A673 (cell line): Measurements from ENCODE around the gene TRNP1. TPM values are rescaled to one million over a fixed set of nuclear protein-coding genes. Genes with fewer than 3 reads are reported as not detected.

Source experiments
- BruUV-seq: library from RNA; stranded (reverse); fragments of 400-500 nt; replicated peaks from 2 replicates; lab custom pipeline; 2021; lab: Mats Ljungman, UMichigan
- CTCF ChIA-PET: fragments of 300-600 bp; sonication (Branson Sonifier 250); formaldehyde crosslinking; loops from one replicate; lab custom pipeline; 2022; ENCODE audit warnings: antibody characterized with exemption; lab: Charles Lee
- POLR2A ChIA-PET: fragments of 300-600 bp; sonication (Branson Sonifier 250); formaldehyde crosslinking; loops from one replicate; lab custom pipeline; 2022; ENCODE audit warnings: antibody characterized with exemption; ENCODE audit not compliant: low non-redundant PET; lab: Charles Lee
- DNase-seq: peaks from one replicate; pipeline ENCODE4 v3.0.0-alpha.2; 2015; ENCODE audit warnings: low spot score
- H3K27ac ChIP-seq: fragments of 200-600 bp; sonication (generic); 2 replicates; pipeline ENCODE4 v1.5.1; 2016; ENCODE audit warnings: mixed run types, low read depth, mild to moderate bottlenecking, mixed read lengths, antibody characterized with exemption, low read length; ENCODE audit not compliant: poor library complexity, severe bottlenecking
- H3K27me3 ChIP-seq: fragments of 200-600 bp; sonication (generic); replicated peaks from 2 replicates; pipeline ENCODE4 v1.6.1; 2017; ENCODE audit warnings: mixed run types, low read depth, mild to moderate bottlenecking, mixed read lengths, antibody characterized with exemption, low read length; ENCODE audit not compliant: insufficient read depth, poor library complexity
- H3K36me3 ChIP-seq: fragments of 200-600 bp; sonication (generic); 2 replicates; pipeline ENCODE4 v1.6.1; 2016; ENCODE audit warnings: mixed run types, mild to moderate bottlenecking, mixed read lengths, antibody characterized with exemption, low read length; ENCODE audit not compliant: insufficient read depth, poor library complexity, severe bottlenecking
- H3K4me1 ChIP-seq: fragments of 200-600 bp; sonication (generic); 2 replicates; pipeline ENCODE4 v1.6.1; 2017; ENCODE audit warnings: mixed run types, mild to moderate bottlenecking, mixed read lengths, antibody characterized with exemption, low read length; ENCODE audit not compliant: insufficient read depth, poor library complexity, severe bottlenecking
- H3K4me3 ChIP-seq: fragments of 200-600 bp; sonication (generic); 2 replicates; pipeline ENCODE4 v1.5.1; 2016; ENCODE audit warnings: low read depth, mixed run types, mild to moderate bottlenecking, mixed read lengths, low read length; ENCODE audit not compliant: poor library complexity, severe bottlenecking
- H3K9me3 ChIP-seq: fragments of 200-600 bp; sonication (generic); 2 replicates; pipeline ENCODE4 v1.6.1; 2016; ENCODE audit warnings: mixed run types, low read depth, mild to moderate bottlenecking, mixed read lengths, antibody characterized with exemption, low read length; ENCODE audit not compliant: poor library complexity, severe bottlenecking
- EZH2 ChIP-seq: fragments of 200-600 bp; sonication (generic); IDR thresholded peaks from 2 replicates; pipeline ENCODE4 v1.6.1; 2017; ENCODE audit warnings: borderline replicate concordance, low read depth, mild to moderate bottlenecking, mixed read lengths, antibody characterized with exemption, low read length; ENCODE audit not compliant: poor library complexity, severe bottlenecking
- intact Hi-C: fragments of 100-400 bp; cut with micrococcal nuclease; formaldehyde crosslinking; loops from one replicate; pipeline ENCODE4 v1.10.0; 2022; ENCODE audit not compliant: unreplicated experiment
- total RNA-seq: library from RNA; stranded (reverse); gene quantifications from 2 replicates; pipeline ENCODE4 v1.2.3, GENCODE V29; 2021
- TF ChIP-seq, protein P1 (sequence below): fragments of 300-800, 200-600 bp; sonication (generic); conservative IDR thresholded peaks from 2 replicates; pipeline ENCODE4 v1.5.1; 2017; ENCODE audit warnings: low read depth, mild to moderate bottlenecking, antibody characterized with exemption, low read length, moderate library complexity, mixed read lengths

TRNP1 gene
- total RNA-seq, 1 experiment from 2014 or later, result 1.0 TPM

GRCh38 chr1:26996665-26997064 lies 3.2 kb downstream of the TRNP1 start:
- ChIA-PET CTCF (interaction anchor here (0.5 to 2.8 kb wide), 4 partner anchors 44 to 103 kb away, joined by 3 to 25 read pairs (median 8); no protein-coding TSS in a partner anchor), POLR2A (no interaction called here)
- H3K36me3 ChIP-seq, result no peaks in the 10 kb centered on the region
- BruUV-seq, result no TSS peak
- TF ChIP-seq EZH2, result no peak
- TF ChIP-seq, protein P1, sequence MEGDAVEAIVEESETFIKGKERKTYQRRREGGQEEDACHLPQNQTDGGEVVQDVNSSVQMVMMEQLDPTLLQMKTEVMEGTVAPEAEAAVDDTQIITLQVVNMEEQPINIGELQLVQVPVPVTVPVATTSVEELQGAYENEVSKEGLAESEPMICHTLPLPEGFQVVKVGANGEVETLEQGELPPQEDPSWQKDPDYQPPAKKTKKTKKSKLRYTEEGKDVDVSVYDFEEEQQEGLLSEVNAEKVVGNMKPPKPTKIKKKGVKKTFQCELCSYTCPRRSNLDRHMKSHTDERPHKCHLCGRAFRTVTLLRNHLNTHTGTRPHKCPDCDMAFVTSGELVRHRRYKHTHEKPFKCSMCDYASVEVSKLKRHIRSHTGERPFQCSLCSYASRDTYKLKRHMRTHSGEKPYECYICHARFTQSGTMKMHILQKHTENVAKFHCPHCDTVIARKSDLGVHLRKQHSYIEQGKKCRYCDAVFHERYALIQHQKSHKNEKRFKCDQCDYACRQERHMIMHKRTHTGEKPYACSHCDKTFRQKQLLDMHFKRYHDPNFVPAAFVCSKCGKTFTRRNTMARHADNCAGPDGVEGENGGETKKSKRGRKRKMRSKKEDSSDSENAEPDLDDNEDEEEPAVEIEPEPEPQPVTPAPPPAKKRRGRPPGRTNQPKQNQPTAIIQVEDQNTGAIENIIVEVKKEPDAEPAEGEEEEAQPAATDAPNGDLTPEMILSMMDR, result no peak
- no peak for DNase-seq
- H3K4me1 ChIP-seq, result peaks cover 17% of the 10 kb centered on the region
- H3K27ac ChIP-seq, result no peak overlapping the region
- H3K4me3 ChIP-seq, result no peak overlapping the region
- H3K27me3 ChIP-seq, result peaks cover 16% of the 10 kb centered on the region
- intact Hi-C loops, result loop anchor here (1.0 to 5.0 kb wide), 3 partner anchors 46 to 286 kb away; no protein-coding TSS in a partner anchor
- no peaks in the 10 kb centered on the region for H3K9me3 ChIP-seq

DNA sequence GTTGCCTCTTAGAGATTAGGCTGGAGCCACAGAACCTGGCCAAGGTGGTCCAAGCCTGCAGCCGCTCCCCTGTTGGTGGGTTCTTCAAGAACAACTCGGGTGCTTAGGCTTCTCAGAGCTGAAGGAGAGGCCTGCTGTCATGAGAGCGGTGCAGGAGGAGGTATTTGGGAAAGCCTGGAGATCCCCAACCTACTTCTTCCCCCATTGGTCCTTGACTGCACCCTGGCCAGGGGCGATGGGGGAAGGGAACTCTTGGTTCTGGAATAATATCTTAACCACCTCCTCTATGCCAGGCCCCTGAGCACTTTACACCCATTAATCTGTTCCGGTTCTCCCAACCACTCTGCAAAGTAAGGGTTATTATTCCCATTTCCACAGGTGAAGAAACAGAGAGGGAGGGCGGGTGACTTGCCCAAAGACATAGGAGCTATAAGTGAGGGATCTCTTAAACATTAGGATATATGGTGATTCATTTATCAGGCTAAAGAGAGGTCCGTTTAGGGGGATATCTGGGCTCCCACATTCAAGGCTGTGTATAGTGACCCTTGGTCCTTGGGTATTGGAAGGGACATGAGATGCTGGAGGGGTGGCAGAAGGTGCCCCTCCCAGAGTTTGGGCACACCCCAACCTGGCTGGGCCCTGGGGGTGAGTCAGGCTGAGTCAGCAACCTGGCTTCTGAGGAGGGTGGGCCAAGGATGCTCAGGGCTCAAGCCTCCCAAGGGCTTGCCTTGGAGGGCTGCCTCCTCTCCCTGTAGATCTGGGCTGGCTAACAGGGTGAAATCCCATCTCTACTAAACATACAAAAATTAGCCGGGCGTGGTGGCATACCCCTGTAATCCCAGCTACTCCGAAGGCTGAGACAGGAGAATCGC lies 5.2 kb downstream of the TRNP1 start:
- TF ChIP-seq EZH2, result no peak
- TF ChIP-seq, protein P1, result no peak
- Histone ChIP-seq H3K36me3 (no peaks in the 10 kb centered on the region), H3K4me1 (peaks cover 22% of the 10 kb centered on the region), H3K4me3 (no peak overlapping the region), H3K27ac (no peak overlapping the region), H3K9me3 (no peaks in the 10 kb centered on the region), H3K27me3 (peaks cover 12% of the 10 kb centered on the region)
- DNase-seq, result no peak
- ChIA-PET POLR2A (no interaction called here), CTCF (interaction anchor here (2.8 kb wide), 1 partner anchor 45 kb away, joined by 25 read pairs; no protein-coding TSS in a partner anchor)
- intact Hi-C loops, result loop anchor here (5.0 kb wide), 1 partner anchor 284 kb away; no protein-coding TSS in a partner anchor
- no TSS peak for BruUV-seq

DNA sequence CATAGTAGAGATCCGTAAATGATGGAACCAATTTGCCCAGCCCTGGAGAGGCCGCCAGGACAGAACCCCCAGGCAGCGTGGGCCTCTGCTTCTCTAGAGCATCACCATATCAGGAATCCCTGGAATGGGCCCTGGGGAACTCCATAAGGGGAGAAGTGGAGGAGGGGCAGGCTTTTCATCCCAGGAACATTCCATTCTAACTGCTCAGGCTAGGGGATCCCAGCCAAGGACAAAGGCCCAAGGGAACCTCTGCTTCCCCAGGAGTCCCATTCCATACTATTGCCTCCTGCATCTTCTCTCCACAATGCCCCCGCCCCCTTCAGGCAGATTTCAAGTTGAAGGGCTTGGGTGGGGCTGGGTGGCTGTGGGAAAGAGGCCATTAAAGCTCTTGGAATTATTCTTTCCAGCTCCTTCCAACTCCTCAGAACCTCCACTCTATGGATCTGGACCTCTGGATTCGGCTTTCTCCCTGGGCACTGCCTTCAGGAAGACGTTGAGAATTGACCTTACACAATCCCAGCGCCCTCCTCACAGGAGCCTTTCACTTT lies 6.0 kb downstream of the TRNP1 start:
- Histone ChIP-seq H3K27me3 (peaks cover 10% of the 10 kb centered on the region), H3K4me3 (no peak overlapping the region), H3K4me1 (peaks cover 20% of the 10 kb centered on the region), H3K27ac (no peak overlapping the region), H3K36me3 (no peaks in the 10 kb centered on the region), H3K9me3 (no peaks in the 10 kb centered on the region)
- CTCF ChIA-PET, result no interaction called here
- BruUV-seq, result no TSS peak
- DNase-seq, result peak; percentile 42
- POLR2A ChIA-PET, result no interaction called here
- intact Hi-C loops, result loop anchor here (5.0 kb wide), 1 partner anchor 283 kb away; no protein-coding TSS in a partner anchor
- TF ChIP-seq, protein P1, result no peak
- TF ChIP-seq EZH2, result no peak
